ENCODE results near the gene RPP40.

Gene RPP40

GRCh38 chr6:4999586-4999985 lies 4.3 kb downstream of the RPP40 start:
- no peak for ATAC-seq (ENCODE audit: low read depth)
- Mint-ChIP-seq H3K4me3 (no peak overlapping the region), H3K4me1 (peaks cover 2% of the 10 kb centered on the region), H3K9me3 (no peaks in the 10 kb centered on the region), H3K27me3 (no peaks in the 10 kb centered on the region), H3K36me3 (peaks cover 18% of the 10 kb centered on the region), H3K27ac (no peak overlapping the region)
- DNase-seq (ENCODE audit: low spot score in 2 of 2), result no peak

- DNase-seq (ENCODE audit: low spot score in 2 of 2), result no peak
- Mint-ChIP-seq H3K27me3 (no peaks in the 10 kb centered on the region), H3K4me3 (no peak overlapping the region), H3K36me3 (peaks cover 23% of the 10 kb centered on the region), H3K4me1 (no peaks in the 10 kb centered on the region), H3K9me3 (no peaks in the 10 kb centered on the region), H3K27ac (no peak overlapping the region)
- ATAC-seq (ENCODE audit: low read depth), result no peak
These were observed 6.0 kb downstream of the RPP40 start for GRCh38 chr6:4997862-4998261.

GRCh38 chr6:4994741-4995140 lies 9.1 kb downstream of the RPP40 start:
- H3K27ac Mint-ChIP-seq, result no peak overlapping the region
- no peak overlapping the region for H3K4me3 Mint-ChIP-seq
- peaks cover 36% of the 10 kb centered on the region for H3K36me3 Mint-ChIP-seq
- no peaks in the 10 kb centered on the region for H3K27me3 Mint-ChIP-seq
- H3K4me1 Mint-ChIP-seq, result no peaks in the 10 kb centered on the region
- no peak for DNase-seq (ENCODE audit: low spot score in 2 of 2)
- no peaks in the 10 kb centered on the region for H3K9me3 Mint-ChIP-seq
- no peak for ATAC-seq (ENCODE audit: low read depth)

- no peak overlapping the region for H3K27ac Mint-ChIP-seq
- H3K27me3 Mint-ChIP-seq, result peaks cover 4% of the 10 kb centered on the region
- no peaks in the 10 kb centered on the region for H3K4me1 Mint-ChIP-seq
- DNase-seq (ENCODE audit: low spot score in 2 of 2), result no peak
- no peak overlapping the region for H3K4me3 Mint-ChIP-seq
- ATAC-seq (ENCODE audit: low read depth), result no peak
- peaks cover 14% of the 10 kb centered on the region for H3K36me3 Mint-ChIP-seq
- H3K9me3 Mint-ChIP-seq, result no peaks in the 10 kb centered on the region
These were observed 16.4 kb downstream of the RPP40 start for GRCh38 chr6:4987432-4987831.

- no peaks in the 10 kb centered on the region for H3K4me1 Mint-ChIP-seq
- DNase-seq (ENCODE audit: low spot score in 2 of 2), result no peak
- peaks cover 14% of the 10 kb centered on the region for H3K36me3 Mint-ChIP-seq
- no peak overlapping the region for H3K27ac Mint-ChIP-seq
- no peak overlapping the region for H3K4me3 Mint-ChIP-seq
- ATAC-seq (ENCODE audit: low read depth), result no peak
- H3K9me3 Mint-ChIP-seq, result no peaks in the 10 kb centered on the region
- H3K27me3 Mint-ChIP-seq, result peaks cover 4% of the 10 kb centered on the region
These were observed 16.8 kb downstream of the RPP40 start for GRCh38 chr6:4986999-4987398.

- Mint-ChIP-seq H3K27ac (no peak overlapping the region), H3K27me3 (peaks cover 6% of the 10 kb centered on the region), H3K4me1 (no peaks in the 10 kb centered on the region), H3K9me3 (peaks cover 4% of the 10 kb centered on the region), H3K4me3 (no peak overlapping the region), H3K36me3 (peaks cover 6% of the 10 kb centered on the region)
- ATAC-seq (ENCODE audit: low read depth), result no peak
- DNase-seq (ENCODE audit: low spot score in 2 of 2), result no peak
These were observed 20.5 kb downstream of the RPP40 start for GRCh38 chr6:4983322-4983721.

GRCh38 chr6:4981761-4982160 lies 22.1 kb downstream of the RPP40 start:
- ATAC-seq (ENCODE audit: low read depth), result no peak
- peaks cover 10% of the 10 kb centered on the region for H3K27me3 Mint-ChIP-seq
- H3K9me3 Mint-ChIP-seq, result peaks cover 9% of the 10 kb centered on the region
- no peak overlapping the region for H3K27ac Mint-ChIP-seq
- no peak overlapping the region for H3K4me3 Mint-ChIP-seq
- H3K4me1 Mint-ChIP-seq, result no peaks in the 10 kb centered on the region
- peaks cover 9% of the 10 kb centered on the region for H3K36me3 Mint-ChIP-seq
- DNase-seq (ENCODE audit: low spot score in 2 of 2), result no peak

GRCh38 chr6:4979426-4979825 lies 24.4 kb downstream of the RPP40 start:
- Mint-ChIP-seq H3K4me3 (no peak overlapping the region), H3K4me1 (no peaks in the 10 kb centered on the region), H3K27me3 (peaks cover 6% of the 10 kb centered on the region), H3K36me3 (peaks cover 7% of the 10 kb centered on the region), H3K9me3 (peaks cover 14% of the 10 kb centered on the region), H3K27ac (no peak overlapping the region)
- no peak for ATAC-seq (ENCODE audit: low read depth)
- no peak for DNase-seq (ENCODE audit: low spot score in 2 of 2)

- H3K4me3 Mint-ChIP-seq, result no peak overlapping the region
- peaks cover 9% of the 10 kb centered on the region for H3K27me3 Mint-ChIP-seq
- H3K4me1 Mint-ChIP-seq, result no peaks in the 10 kb centered on the region
- H3K36me3 Mint-ChIP-seq, result peaks cover 7% of the 10 kb centered on the region
- no peak for ATAC-seq (ENCODE audit: low read depth)
- no peak for DNase-seq (ENCODE audit: low spot score in 2 of 2)
- no peak overlapping the region for H3K27ac Mint-ChIP-seq
- H3K9me3 Mint-ChIP-seq, result peaks cover 14% of the 10 kb centered on the region
These were observed 26.4 kb downstream of the RPP40 start for GRCh38 chr6:4977468-4977867.

- H3K27ac Mint-ChIP-seq, result no peak overlapping the region
- peaks cover 14% of the 10 kb centered on the region for H3K27me3 Mint-ChIP-seq
- H3K9me3 Mint-ChIP-seq, result peaks cover 14% of the 10 kb centered on the region
- ATAC-seq (ENCODE audit: low read depth), result no peak
- H3K4me3 Mint-ChIP-seq, result no peak overlapping the region
- H3K4me1 Mint-ChIP-seq, result no peaks in the 10 kb centered on the region
- no peak for DNase-seq (ENCODE audit: low spot score in 2 of 2)
- peaks cover 7% of the 10 kb centered on the region for H3K36me3 Mint-ChIP-seq
These were observed 28.3 kb downstream of the RPP40 start for GRCh38 chr6:4975506-4975905.

GRCh38 chr6:4974962-4975361 lies 28.9 kb downstream of the RPP40 start:
- Mint-ChIP-seq H3K27ac (no peak overlapping the region), H3K4me3 (no peak overlapping the region), H3K36me3 (peaks cover 7% of the 10 kb centered on the region), H3K9me3 (peaks cover 14% of the 10 kb centered on the region), H3K27me3 (peaks cover 14% of the 10 kb centered on the region), H3K4me1 (no peaks in the 10 kb centered on the region)
- DNase-seq (ENCODE audit: low spot score in 2 of 2) (no peak), ATAC-seq (ENCODE audit: low read depth) (no peak)

- peaks cover 10% of the 10 kb centered on the region for H3K9me3 Mint-ChIP-seq
- no peaks in the 10 kb centered on the region for H3K4me1 Mint-ChIP-seq
- no peak overlapping the region for H3K4me3 Mint-ChIP-seq
- DNase-seq (ENCODE audit: low spot score in 2 of 2) (no peak), ATAC-seq (ENCODE audit: low read depth) (no peak)
- peaks cover 14% of the 10 kb centered on the region for H3K27me3 Mint-ChIP-seq
- H3K27ac Mint-ChIP-seq, result no peak overlapping the region
- H3K36me3 Mint-ChIP-seq, result peaks cover 4% of the 10 kb centered on the region
These were observed 29.7 kb downstream of the RPP40 start for GRCh38 chr6:4973982-4974745.

GRCh38 chr6:4973415-4973814 lies 30.4 kb downstream of the RPP40 start:
- Mint-ChIP-seq H3K27me3 (peaks cover 13% of the 10 kb centered on the region), H3K9me3 (peaks cover 10% of the 10 kb centered on the region), H3K27ac (no peak overlapping the region), H3K4me3 (no peak overlapping the region), H3K4me1 (no peaks in the 10 kb centered on the region), H3K36me3 (peaks cover 4% of the 10 kb centered on the region)
- ATAC-seq (ENCODE audit: low read depth), result no peak
- DNase-seq (ENCODE audit: low spot score in 2 of 2), result no peak

- Mint-ChIP-seq H3K27me3 (peaks cover 13% of the 10 kb centered on the region), H3K4me3 (no peak overlapping the region), H3K9me3 (peaks cover 10% of the 10 kb centered on the region), H3K4me1 (no peaks in the 10 kb centered on the region), H3K27ac (no peak overlapping the region), H3K36me3 (peaks cover 4% of the 10 kb centered on the region)
- ATAC-seq (ENCODE audit: low read depth) (no peak), DNase-seq (ENCODE audit: low spot score in 2 of 2) (no peak)
These were observed 31.4 kb downstream of the RPP40 start for GRCh38 chr6:4972438-4972837.

- H3K4me1 Mint-ChIP-seq, result no peaks in the 10 kb centered on the region
- no peak overlapping the region for H3K27ac Mint-ChIP-seq
These were observed 32.0 kb downstream of the RPP40 start for GRCh38 chr6:4971851-4972250.

More at GRCh38 chr6:4971851-4972250, 32.0 kb downstream of the RPP40 start:
- DNase-seq (ENCODE audit: low spot score in 2 of 2) (no peak), ATAC-seq (ENCODE audit: low read depth) (no peak)
- H3K36me3 Mint-ChIP-seq, result peaks cover 1% of the 10 kb centered on the region
- H3K27me3 Mint-ChIP-seq, result peaks cover 9% of the 10 kb centered on the region
- no peak overlapping the region for H3K4me3 Mint-ChIP-seq
- H3K9me3 Mint-ChIP-seq, result peaks cover 5% of the 10 kb centered on the region
